K562 (cell line): ENCODE data around the gene KRAS. TPM values are rescaled to one million over a fixed set of nuclear protein-coding genes. Genes with fewer than 3 reads are reported as not detected.
A peak's percentile ranks its signal among the peaks of the same experiment; 100 is the strongest.

ENCODE experiments used
- CBFA2T3 ChIP-seq: fragments of 450-650 bp; IDR thresholded peaks from 2 replicates; pipeline ENCODE4 v1.6.1; 2017
- CCNT2 ChIP-seq: IDR thresholded peaks from 2 replicates; pipeline ENCODE4 v1.6.1; 2011; ENCODE audit warnings: borderline replicate concordance, low read depth, mild to moderate bottlenecking, moderate library complexity, mixed read lengths, low read length; ENCODE audit not compliant: insufficient read length; ENCODE audit errors: extremely low read depth
- CHD1 ChIP-seq: fragments of 200-600 bp; sonication (generic); IDR thresholded peaks from one replicate; pipeline ENCODE4 v1.6.1; 2012; ENCODE audit warnings: mild to moderate bottlenecking, moderate library complexity, low read length, inconsistent platforms
- DDX20 ChIP-seq: fragments of 450-650 bp; IDR thresholded peaks from 2 replicates; pipeline ENCODE4 v1.6.1; 2016; ENCODE audit warnings: missing genetic modification characterization, low read depth, mild to moderate bottlenecking, missing compliant biosample characterization, moderate library complexity
- EP300 ChIP-seq: IDR thresholded peaks from 2 replicates; pipeline ENCODE4 v1.6.1; 2012; ENCODE audit warnings: low read length, improper control_type of control experiment
- MTF1 ChIP-seq: fragments of 250-450 bp; sonication (Bioruptor Pico); IDR thresholded peaks from 2 replicates; pipeline ENCODE4 v1.9.0; 2021; ENCODE audit warnings: moderate library complexity, mild to moderate bottlenecking, inconsistent platforms, borderline replicate concordance
- TCF3 ChIP-seq: sonication (generic); formaldehyde crosslinking; IDR thresholded peaks from 2 replicates; pipeline ENCODE4 v1.4.0; 2020; ENCODE audit warnings: mild to moderate bottlenecking, missing genetic modification reagents
- ZFP30 ChIP-seq: fragments of 250-450 bp; sonication (Bioruptor Pico); IDR thresholded peaks from 2 replicates; pipeline ENCODE4 v1.8.0; 2022; ENCODE audit warnings: moderate library complexity, mild to moderate bottlenecking, inconsistent platforms, borderline replicate concordance
- ZNF384 ChIP-seq: IDR thresholded peaks from 2 replicates; pipeline ENCODE4 v1.6.1; 2012; ENCODE audit warnings: low read depth, low read length, improper control_type of control experiment
- ZNF407 ChIP-seq: fragments of 450-650 bp; IDR thresholded peaks from 2 replicates; pipeline ENCODE4 v1.6.1; 2016; ENCODE audit warnings: low read depth
- polyA plus RNA-seq, 8 experiments: library from polyadenylated mRNA; depleted of rRNA in 4 of 8; stranded (reverse) in 5 of 8; unstranded in 3 of 8; fragments of >200 nt; fragmentation: Nextera tagmentation in 2 of 8; fragmentation: Illumina TruSeq in 1 of 8; extraction: Ambion mirVana in 2 of 8; extraction: Trizol in 1 of 8; gene quantifications; 2 replicates each; pipeline versions ENCODE4 v1.2.1 to v1.2.3, GENCODE V29; 2011 to 2014; ENCODE audit warnings: inconsistent platforms in 1 of 8, missing spikeins in 1 of 8
- total RNA-seq, 7 experiments: library from RNA; depleted of rRNA in 6 of 7; stranded (reverse); fragments of >200 nt in 6 of 7; fragmentation: Illumina TruSeq in 2 of 7; extraction: Trizol in 2 of 7; gene quantifications; 2 replicates each; pipeline versions ENCODE4 v1.2.1 to v1.2.3, GENCODE V29; 2011 to 2021; ENCODE audit warnings: low replicate concordance in 1 of 7

The KRAS gene
- total and polyA plus RNA-seq, 9 of the 15 experiments (the other 6 are each of a cell fraction or from before 2014, with no cell fraction given) = 7.2 to 21.2 (median 12.7) TPM

- TF ChIP-seq DDX20 (no peak), TCF3 (CRISPR knock-in tag) (no peak), CHD1 (no peak), CBFA2T3 (no peak), ZNF384 (no peak), EP300 (peak; percentile 25; the same call in 1 of the 2 replicates), ZNF407 (no peak), CCNT2 (peak; percentile 74), MTF1 (no peak), ZFP30 (CRISPR knock-in tag) (no peak)
Measured at GRCh38 chr12:25250744-25251730, at the start of gene KRAS (continued).
